ENCODE data around the gene ACER3.
"Not testable (repeated sequence)": the region's sequence is repeated elsewhere in the genome, so short reads cannot be mapped to it uniquely, and the experiment has no call there.

ACER3 gene

GRCh38 chr11:76995081-76995576, 134.4 kb downstream of the ACER3 start:
- no peak for DNase-seq (ENCODE audit: low read depth)

GRCh38 chr11:76997512-76997911, 136.8 kb downstream of the ACER3 start:
- no peak for DNase-seq (ENCODE audit: low read depth)

GRCh38 chr11:76999597-76999996, 138.9 kb downstream of the ACER3 start:
- no peak for DNase-seq (ENCODE audit: low read depth)

GRCh38 chr11:77001613-77002012, 140.9 kb downstream of the ACER3 start:
- DNase-seq (ENCODE audit: low read depth) = no peak

GRCh38 chr11:77002776-77003175, 142.1 kb downstream of the ACER3 start:
- DNase-seq (ENCODE audit: low read depth) = no peak

GRCh38 chr11:77003963-77004362, 143.2 kb downstream of the ACER3 start:
- DNase-seq (ENCODE audit: low read depth) = no peak

GRCh38 chr11:77009533-77010160, 148.9 kb downstream of the ACER3 start:
- no peak for DNase-seq (ENCODE audit: low read depth)

GRCh38 chr11:77014669-77015068, 154.0 kb downstream of the ACER3 start:
- DNase-seq (ENCODE audit: low read depth) = no peak

GRCh38 chr11:77018396-77018924, 157.7 kb downstream of the ACER3 start:
- not testable (repeated sequence) for DNase-seq (ENCODE audit: low read depth)

GRCh38 chr11:77019976-77020595, 159.4 kb downstream of the ACER3 start:
- DNase-seq (ENCODE audit: low read depth) = no peak

- DNase-seq (ENCODE audit: low read depth) = no peak
These were observed 160.0 kb downstream of the ACER3 start for GRCh38 chr11:77020734-77021133.

- DNase-seq (ENCODE audit: low read depth) = no peak
These were observed 164.0 kb downstream of the ACER3 start for GRCh38 chr11:77024745-77025144.

- DNase-seq (ENCODE audit: low read depth) = no peak
These were observed 165.5 kb downstream of the ACER3 start for GRCh38 chr11:77026221-77026620.

- no peak for DNase-seq (ENCODE audit: low read depth)
These were observed 166.0 kb downstream of the ACER3 start for GRCh38 chr11:77026743-77027142.

- DNase-seq (ENCODE audit: low read depth) = no peak
These were observed 166.6 kb downstream of the ACER3 start for GRCh38 chr11:77027275-77027674.

GRCh38 chr11:77029829-77030228, 169.1 kb downstream of the ACER3 start:
- no peak for DNase-seq (ENCODE audit: low read depth)

- DNase-seq (ENCODE audit: low read depth) = no peak
These were observed 170.2 kb downstream of the ACER3 start for GRCh38 chr11:77030834-77031414.

- DNase-seq (ENCODE audit: low read depth) = no peak
These were observed 170.9 kb downstream of the ACER3 start for GRCh38 chr11:77031599-77031998.

- DNase-seq (ENCODE audit: low read depth) = no peak
These were observed 174.3 kb downstream of the ACER3 start for GRCh38 chr11:77035039-77035438.

GRCh38 chr11:77035580-77035979, 174.9 kb downstream of the ACER3 start:
- no peak for DNase-seq (ENCODE audit: low read depth)

- DNase-seq (ENCODE audit: low read depth) = no peak
These were observed 175.7 kb downstream of the ACER3 start for GRCh38 chr11:77036398-77036797.

GRCh38 chr11:77037057-77037456, 176.3 kb downstream of the ACER3 start:
- DNase-seq (ENCODE audit: low read depth) = no peak

Measured in activated T-cell treated with anti-CD3 and anti-CD28 coated beads for 24 hours (primary cell).